WTC11 (cell line): ENCODE measurements around the gene GDF7. TPM values are rescaled to one million over a fixed set of nuclear protein-coding genes. Genes with fewer than 3 reads are reported as not detected.

ENCODE experiments used
- ATAC-seq: fragments of 200-7000 bp; cut with Tn5 transposase; 2 replicates; pipeline ENCODE4 v1.10.0; 2021; ENCODE audit warnings: mild to moderate bottlenecking, moderate library complexity
- CTCF ChIA-PET: fragments of 300-600 bp; sonication (Branson Sonifier 250); formaldehyde crosslinking; loops from one replicate; lab custom pipeline; 2021; ENCODE audit warnings: antibody characterized with exemption; lab: Charles Lee
- POLR2A ChIA-PET: fragments of 350-600 bp; sonication (Branson Sonifier 250); formaldehyde crosslinking; loops from one replicate; lab custom pipeline; 2021; ENCODE audit warnings: antibody characterized with exemption; lab: Charles Lee
- DNase-seq: peaks from one replicate; pipeline ENCODE4 v3.0.0; 2021; ENCODE audit warnings: low spot score
- H3K27ac Mint-ChIP-seq: 2 replicates; pipeline ENCODE4 v1.8.0; 2021; ENCODE audit warnings: mixed read lengths
- H3K27me3 Mint-ChIP-seq: 2 replicates; pipeline ENCODE4 v1.8.0; 2021; ENCODE audit warnings: low read depth, mild to moderate bottlenecking, moderate library complexity, mixed read lengths
- H3K36me3 Mint-ChIP-seq: 2 replicates; pipeline ENCODE4 v1.8.0; 2021; ENCODE audit warnings: mixed read lengths
- H3K4me1 Mint-ChIP-seq: 2 replicates; pipeline ENCODE4 v1.8.0; 2022; ENCODE audit warnings: mixed read lengths
- H3K4me3 Mint-ChIP-seq: 2 replicates; pipeline ENCODE4 v1.8.0; 2021; ENCODE audit warnings: mild to moderate bottlenecking, moderate library complexity, mixed read lengths
- H3K9me3 Mint-ChIP-seq: 2 replicates; pipeline ENCODE4 v1.8.0; 2021; ENCODE audit warnings: mixed read lengths
- AR ChIP-seq: fragments of 250-450 bp; sonication (Bioruptor Pico); IDR thresholded peaks from 2 replicates; pipeline ENCODE4 v1.9.0; 2021; ENCODE audit warnings: mild to moderate bottlenecking
- ARID4B ChIP-seq: sonication (generic); formaldehyde crosslinking; IDR thresholded peaks from 2 replicates; pipeline ENCODE4 v1.8.0; 2023; ENCODE audit warnings: missing genetic modification reagents, mild to moderate bottlenecking, borderline replicate concordance
- ATF3 ChIP-seq: sonication (generic); formaldehyde crosslinking; conservative IDR thresholded peaks from 2 replicates; pipeline ENCODE4 v1.8.1; 2022; ENCODE audit warnings: mild to moderate bottlenecking, missing genetic modification reagents
- CBFB ChIP-seq: sonication (generic); formaldehyde crosslinking; IDR thresholded peaks from 2 replicates; pipeline ENCODE4 v1.8.1; 2022; ENCODE audit warnings: mild to moderate bottlenecking, low read depth, missing genetic modification reagents
- CDX4 ChIP-seq: fragments of 250-450 bp; sonication (Bioruptor Pico); IDR thresholded peaks from 2 replicates; pipeline ENCODE4 v1.9.0; 2021; ENCODE audit warnings: moderate library complexity, mild to moderate bottlenecking, inconsistent platforms, borderline replicate concordance
- CREM ChIP-seq: sonication (generic); formaldehyde crosslinking; IDR thresholded peaks from 2 replicates; pipeline ENCODE4 v1.8.1; 2022; ENCODE audit warnings: mild to moderate bottlenecking, missing genetic modification reagents, moderate library complexity
- E2F1 ChIP-seq: sonication (generic); formaldehyde crosslinking; IDR thresholded peaks from 2 replicates; pipeline ENCODE4 v1.8.0; 2022; ENCODE audit warnings: mild to moderate bottlenecking, missing genetic modification reagents
- E2F5 ChIP-seq: sonication (generic); formaldehyde crosslinking; IDR thresholded peaks from 2 replicates; pipeline ENCODE4 v1.8.1; 2022; ENCODE audit warnings: mild to moderate bottlenecking, moderate library complexity, missing genetic modification reagents
- FOXP4 ChIP-seq: sonication (generic); formaldehyde crosslinking; IDR thresholded peaks from 2 replicates; pipeline ENCODE4 v1.8.0; 2022; ENCODE audit warnings: mild to moderate bottlenecking, missing genetic modification reagents
- HMGA2 ChIP-seq: fragments of 250-450 bp; sonication (Bioruptor Pico); IDR thresholded peaks from 2 replicates; pipeline ENCODE4 v1.4.0; 2021; ENCODE audit warnings: mild to moderate bottlenecking, moderate library complexity
- MXD4 ChIP-seq: fragments of 250-450 bp; sonication (Bioruptor Pico); IDR thresholded peaks from 2 replicates; pipeline ENCODE4 v1.8.0; 2021; ENCODE audit warnings: mild to moderate bottlenecking, moderate library complexity, borderline replicate concordance
- NR1H2 ChIP-seq: sonication (generic); formaldehyde crosslinking; IDR thresholded peaks from 2 replicates; pipeline ENCODE4 v1.9.0; 2021; ENCODE audit warnings: mild to moderate bottlenecking, moderate library complexity, missing genetic modification reagents
- NR3C1 ChIP-seq: sonication (generic); formaldehyde crosslinking; conservative IDR thresholded peaks from 2 replicates; pipeline ENCODE4 v1.8.1; 2023; ENCODE audit warnings: low read depth, mild to moderate bottlenecking, missing genetic modification reagents
- SMAD4 ChIP-seq: sonication (generic); formaldehyde crosslinking; IDR thresholded peaks from 2 replicates; pipeline ENCODE4 v1.8.0; 2022; ENCODE audit warnings: mild to moderate bottlenecking, missing genetic modification reagents
- SP1 ChIP-seq: sonication (generic); formaldehyde crosslinking; conservative IDR thresholded peaks from 2 replicates; pipeline ENCODE4 v1.8.1; 2022; ENCODE audit warnings: missing genetic modification reagents
- TEAD1 ChIP-seq: sonication (generic); formaldehyde crosslinking; IDR thresholded peaks from 2 replicates; pipeline ENCODE4 v1.8.0; 2022; ENCODE audit warnings: mild to moderate bottlenecking, missing genetic modification reagents
- TEAD4 ChIP-seq: sonication (generic); formaldehyde crosslinking; IDR thresholded peaks from 2 replicates; pipeline ENCODE4 v1.8.0; 2022; ENCODE audit warnings: mild to moderate bottlenecking, missing genetic modification reagents
- USF1 ChIP-seq: sonication (generic); formaldehyde crosslinking; IDR thresholded peaks from 2 replicates; pipeline ENCODE4 v1.8.0; 2022; ENCODE audit warnings: mild to moderate bottlenecking, missing genetic modification reagents
- USF2 ChIP-seq: sonication (generic); formaldehyde crosslinking; IDR thresholded peaks from 2 replicates; pipeline ENCODE4 v1.8.1; 2023; ENCODE audit warnings: mild to moderate bottlenecking, missing genetic modification reagents, moderate library complexity
- ZNF232 ChIP-seq: sonication (generic); formaldehyde crosslinking; IDR thresholded peaks from 2 replicates; pipeline ENCODE4 v1.8.0; 2022; ENCODE audit warnings: mild to moderate bottlenecking, missing genetic modification reagents
- ZNF423 ChIP-seq: fragments of 250-450 bp; sonication (Bioruptor Pico); IDR thresholded peaks from 2 replicates; pipeline ENCODE4 v2.1.2; 2022; ENCODE audit warnings: mild to moderate bottlenecking, moderate library complexity
- ZNF671 ChIP-seq: fragments of 250-450 bp; sonication (Bioruptor Pico); IDR thresholded peaks from 2 replicates; pipeline ENCODE4 v1.8.0; 2021; ENCODE audit warnings: mild to moderate bottlenecking
- total RNA-seq: library from RNA; stranded (reverse); gene quantifications from 3 replicates; pipeline ENCODE4 v1.2.3, GENCODE V29; 2021

The GDF7 gene
- total RNA-seq, 1 experiment from 2014 or later: 0.55 TPM

GRCh38 chr2:20623741-20624155 lies 43.2 kb upstream of the GDF7 start (continued):
- TF ChIP-seq ARID4B (CRISPR knock-in tag) (no peak), TEAD4 (CRISPR knock-in tag) (no peak), MXD4 (CRISPR knock-in tag) (no peak), E2F5 (CRISPR knock-in tag) (no peak), HMGA2 (CRISPR knock-in tag) (no peak), CDX4 (CRISPR knock-in tag) (no peak), CBFB (CRISPR knock-in tag) (no peak), AR (CRISPR knock-in tag) (no peak)

GRCh38 chr2:20624156-20624883 lies 42.6 kb upstream of the GDF7 start:
- no peak overlapping the region for H3K27ac Mint-ChIP-seq
- H3K27me3 Mint-ChIP-seq: no peaks in the 10 kb centered on the region
- ChIA-PET POLR2A (no interaction called here), CTCF (interaction anchor here (1.1 to 3.5 kb wide), 4 partner anchors 9 to 37 kb away, joined by 3 to 13 read pairs (median 4); no protein-coding TSS in a partner anchor)
- DNase-seq (no peak), ATAC-seq (no peak)
- no peaks in the 10 kb centered on the region for H3K4me1 Mint-ChIP-seq
- H3K9me3 Mint-ChIP-seq: no peaks in the 10 kb centered on the region
- H3K36me3 Mint-ChIP-seq: no peaks in the 10 kb centered on the region
- no peak overlapping the region for H3K4me3 Mint-ChIP-seq
- TF ChIP-seq SMAD4 (CRISPR knock-in tag): no peak
- no peak for TF ChIP-seq FOXP4
- TF ChIP-seq USF1 (CRISPR knock-in tag): no peak
- no peak for TF ChIP-seq ZNF423 (CRISPR knock-in tag)
- no peak for TF ChIP-seq ZNF671 (CRISPR knock-in tag)
- TF ChIP-seq NR1H2: no peak
- no peak for TF ChIP-seq ATF3 (CRISPR knock-in tag)
- no peak for TF ChIP-seq E2F1 (CRISPR knock-in tag)
- TF ChIP-seq TEAD1 (CRISPR knock-in tag): no peak
- TF ChIP-seq HMGA2 (CRISPR knock-in tag): no peak
- TF ChIP-seq CREM (CRISPR knock-in tag): no peak
- TF ChIP-seq NR3C1 (CRISPR knock-in tag): no peak
- no peak for TF ChIP-seq USF2 (CRISPR knock-in tag)
- no peak for TF ChIP-seq SP1 (CRISPR knock-in tag)
- no peak for TF ChIP-seq ZNF232
